ENCODE results near the gene HTR3E. TPM values are rescaled to one million over a fixed set of nuclear protein-coding genes. Genes with fewer than 3 reads are reported as not detected.

Gene HTR3E
- total RNA-seq, 4 donors from 2014 or later: 1.1 TPM; not detected in 3

- Histone ChIP-seq H3K9me3 (no peaks in the 10 kb centered on the region), H3K4me1 (peaks cover 46% of the 10 kb centered on the region), H3K27me3 (no peaks in the 10 kb centered on the region), H3K36me3 (no peaks in the 10 kb centered on the region), H3K27ac (peak within 1 kb of the TSS; percentile 84), H3K4me3 (peak within 1 kb of the TSS; percentile 91)
- WGBS: 4% methylated on average over 7 of the region's 84 CpGs
- DNase-seq (ENCODE audit: low spot score in 2 of 2): peak in 1 of 2 donors; percentile 74
- TF ChIP-seq CTCF (IDR thresholded peaks at IDR 0.05): no peak
- no peak for TF ChIP-seq EP300 (IDR thresholded peaks at IDR 0.05)
- no peak for TF ChIP-seq POLR2A (IDR thresholded peaks at IDR 0.05)
- no peak for TF ChIP-seq POLR2AphosphoS5 (IDR thresholded peaks at IDR 0.05)
These were observed 58.2 kb downstream of the HTR3E start, which contains the start of gene DVL3 for GRCh38 chr3:184154885-184155643. DVL3 (plus strand) TSS chr3:184155377; CDS start chr3:184155636, 259 bp downstream.

- Histone ChIP-seq H3K4me1 (peaks cover 54% of the 10 kb centered on the region), H3K36me3 (no peaks in the 10 kb centered on the region), H3K4me3 (peak overlapping the region; percentile 91), H3K27me3 (no peaks in the 10 kb centered on the region), H3K9me3 (no peaks in the 10 kb centered on the region), H3K27ac (peak overlapping the region; percentile 84)
- 0% methylated on average over 18 of the region's 47 CpGs for WGBS
- no peak for TF ChIP-seq CTCF (IDR thresholded peaks at IDR 0.05)
- no peak for TF ChIP-seq POLR2A (IDR thresholded peaks at IDR 0.05)
- TF ChIP-seq POLR2AphosphoS5 (IDR thresholded peaks at IDR 0.05): no peak
- no peak for TF ChIP-seq EP300 (IDR thresholded peaks at IDR 0.05)
- DNase-seq (ENCODE audit: low spot score in 2 of 2): no peak
These were observed 59.0 kb downstream of the HTR3E start for GRCh38 chr3:184155644-184156521.

- H3K4me3 ChIP-seq: peak overlapping the region; percentile 91
- no peak for DNase-seq (ENCODE audit: low spot score in 2 of 2)
These were observed 59.7 kb downstream of the HTR3E start for GRCh38 chr3:184156522-184156955.

More at GRCh38 chr3:184156522-184156955, 59.7 kb downstream of the HTR3E start:
- no peaks in the 10 kb centered on the region for H3K9me3 ChIP-seq
- no peaks in the 10 kb centered on the region for H3K27me3 ChIP-seq
- peaks cover 60% of the 10 kb centered on the region for H3K4me1 ChIP-seq
- H3K27ac ChIP-seq: peak overlapping the region; percentile 84
- WGBS: 0% methylated on average over 3 of the region's 6 CpGs
- no peaks in the 10 kb centered on the region for H3K36me3 ChIP-seq
- no peak for TF ChIP-seq POLR2AphosphoS5 (IDR thresholded peaks at IDR 0.05)
- no peak for TF ChIP-seq EP300 (IDR thresholded peaks at IDR 0.05)
- TF ChIP-seq POLR2A (IDR thresholded peaks at IDR 0.05): no peak
- no peak for TF ChIP-seq CTCF (IDR thresholded peaks at IDR 0.05)

Other genes with a start within 250 kb of the HTR3E start
- 10 to 100 TPM; 26.5 to 41.3 (median 32.9) TPM for gene PARL, start 212.2 kb upstream of the HTR3E start, total RNA-seq
- gene ABCC5, start 79.2 kb upstream of the HTR3E start, total RNA-seq: 10 to 100 TPM; 10.5 to 18.3 (median 13.8) TPM
- not detected for gene HTR3D, start 65.3 kb upstream of the HTR3E start, total RNA-seq
- not detected for gene HTR3C, start 44.0 kb upstream of the HTR3E start, total RNA-seq
- gene EIF2B5, start 38.3 kb downstream of the HTR3E start, total RNA-seq: 10 to 100 TPM; 34.6 to 70.9 (median 46.2) TPM
- 10 to 100 TPM; 53.6 to 72.7 (median 56.1) TPM for gene DVL3, start 58.3 kb downstream of the HTR3E start, total RNA-seq
- 100 to 1,000 TPM; 112 to 137 (median 121) TPM for gene AP2M1, start 77.8 kb downstream of the HTR3E start, total RNA-seq
- gene ABCF3, start 89.1 kb downstream of the HTR3E start, total RNA-seq: 100 to 1,000 TPM in 1 of 4 donors, 10 to 100 TPM in 3; 44.8 to 121 (median 71.1) TPM
- gene VWA5B2, start 132.5 kb downstream of the HTR3E start, total RNA-seq: under 1 TPM in 1 of 4 donors, not detected in 3; 0.24 TPM
- 10 to 100 TPM; 36.6 to 63.0 (median 59.2) TPM for gene ALG3, start 151.9 kb downstream of the HTR3E start, total RNA-seq
- 10 to 100 TPM in 2 of 4 donors, 1 to 10 TPM in 2; 4.3 to 11.8 (median 10.0) TPM for gene EEF1AKMT4, start 152.6 kb downstream of the HTR3E start, total RNA-seq
- gene CAMK2N2, start 164.5 kb downstream of the HTR3E start, total RNA-seq: not detected
- not detected for gene ECE2, start 179.0 kb downstream of the HTR3E start, total RNA-seq
- 100 to 1,000 TPM; 118 to 221 (median 197) TPM for gene PSMD2, start 202.2 kb downstream of the HTR3E start, total RNA-seq
- gene EIF4G1, start 217.5 kb downstream of the HTR3E start, total RNA-seq: 100 to 1,000 TPM; 382 to 463 (median 418) TPM
- gene FAM131A, start 240.5 kb downstream of the HTR3E start, total RNA-seq: 10 to 100 TPM; 54.4 to 77.9 (median 65.3) TPM